Neural cell (in vitro differentiated cells): ENCODE results near the gene TMC1. TPM values are rescaled to one million over a fixed set of nuclear protein-coding genes. Genes with fewer than 3 reads are reported as not detected.

Source experiments
- H2AFZ ChIP-seq: fragments of 200-600, 300-800 bp; sonication (generic), shearing (Covaris generic); 2 replicates; pipeline ENCODE4 v1.6.0; 2014; ENCODE audit warnings: low read depth, mild to moderate bottlenecking, antibody characterized with exemption, low read length, moderate library complexity
- H3F3A ChIP-seq: fragments of 200-600 bp; shearing (Covaris generic); 2 replicates; pipeline ENCODE4 v1.6.1; 2016; ENCODE audit warnings: mild to moderate bottlenecking, moderate library complexity, mixed read lengths, antibody characterized with exemption, low read length; ENCODE audit not compliant: insufficient read depth, poor library complexity, severe bottlenecking
- H3K27ac ChIP-seq: fragments of 200-600, 300-800 bp; sonication (generic), shearing (Covaris generic); 2 replicates; pipeline ENCODE4 v1.5.1; 2014; ENCODE audit warnings: mild to moderate bottlenecking, low read length, moderate library complexity
- H3K27me3 ChIP-seq: fragments of 300-800, 200-600 bp; sonication (generic), shearing (Covaris generic); 2 replicates; pipeline ENCODE4 v1.6.0; 2014; ENCODE audit warnings: mild to moderate bottlenecking, low read depth, low read length, moderate library complexity; ENCODE audit not compliant: insufficient read depth
- H3K36me3 ChIP-seq: fragments of 300-800, 200-600 bp; sonication (generic), shearing (Covaris generic); 2 replicates; pipeline ENCODE4 v1.5.1; 2014; ENCODE audit warnings: mild to moderate bottlenecking, antibody characterized with exemption, low read length, moderate library complexity; ENCODE audit not compliant: insufficient read depth
- H3K4me2 ChIP-seq: fragments of 300-800, 200-600 bp; sonication (generic), shearing (Covaris generic); 2 replicates; pipeline ENCODE4 v1.6.0; 2014; ENCODE audit warnings: mild to moderate bottlenecking, low read length
- H3K4me3 ChIP-seq: fragments of 300-800, 200-600 bp; sonication (generic), shearing (Covaris generic); 2 replicates; pipeline ENCODE4 v1.5.1; 2014; ENCODE audit warnings: mild to moderate bottlenecking, low read length, moderate library complexity
- H3K79me2 ChIP-seq: fragments of 200-600 bp; shearing (Covaris generic); replicated peaks from 2 replicates; pipeline ENCODE4 v1.6.0; 2014; ENCODE audit warnings: mild to moderate bottlenecking, low read length, moderate library complexity; ENCODE audit not compliant: insufficient read depth
- H3K9ac ChIP-seq: fragments of 300-800, 200-600 bp; sonication (generic), shearing (Covaris generic); 2 replicates; pipeline ENCODE4 v1.6.1; 2016; ENCODE audit warnings: mild to moderate bottlenecking, low read length, mixed read lengths
- H3K9me2 ChIP-seq: fragments of 200-600 bp; shearing (Covaris generic); 2 replicates; pipeline ENCODE4 v1.6.1; 2016; ENCODE audit warnings: mild to moderate bottlenecking, low read length, mixed read lengths; ENCODE audit not compliant: insufficient read depth
- H3K9me3 ChIP-seq: fragments of 200-600, 300-800 bp; sonication (generic), shearing (Covaris generic); 2 replicates; pipeline ENCODE4 v1.6.1; 2016; ENCODE audit warnings: mild to moderate bottlenecking, mixed run types, low read length, moderate library complexity, mixed read lengths
- H4K20me1 ChIP-seq: fragments of 200-600 bp; shearing (Covaris generic); 2 replicates; pipeline ENCODE4 v1.6.1; 2016; ENCODE audit warnings: mild to moderate bottlenecking, mixed run types; ENCODE audit not compliant: insufficient read depth
- EP300 ChIP-seq: fragments of 450-650 bp; conservative IDR thresholded peaks from 2 replicates; pipeline ENCODE4 v1.6.1; 2014; ENCODE audit warnings: antibody characterized with exemption, mild to moderate bottlenecking, moderate library complexity; ENCODE audit not compliant: poor library complexity, severe bottlenecking
- EZH2 ChIP-seq: fragments of 200-600, 300-800 bp; shearing (Covaris generic), sonication (generic); IDR thresholded peaks from 2 replicates; pipeline ENCODE4 v1.6.1; 2014; ENCODE audit warnings: antibody characterized with exemption, low read length, borderline replicate concordance, mild to moderate bottlenecking; ENCODE audit not compliant: insufficient read depth, poor library complexity, severe bottlenecking
- MXI1 ChIP-seq: fragments of 450-650 bp; conservative IDR thresholded peaks from 2 replicates; pipeline ENCODE4 v1.6.1; 2014; ENCODE audit warnings: antibody characterized with exemption, mild to moderate bottlenecking; ENCODE audit not compliant: poor library complexity, severe bottlenecking
- POLR2AphosphoS5 ChIP-seq: IDR thresholded peaks from 2 replicates; pipeline ENCODE4 v1.6.1; 2012
- RAD21 ChIP-seq: fragments of 450-650 bp; conservative IDR thresholded peaks from 2 replicates; pipeline ENCODE4 v1.6.1; 2014; ENCODE audit warnings: antibody characterized with exemption, mild to moderate bottlenecking, moderate library complexity
- SMC3 ChIP-seq: fragments of 450-650 bp; conservative IDR thresholded peaks from 2 replicates; pipeline ENCODE4 v1.6.1; 2014; ENCODE audit warnings: antibody characterized with exemption, mild to moderate bottlenecking, moderate library complexity; ENCODE audit not compliant: poor library complexity
- TAF1 ChIP-seq: IDR thresholded peaks from 2 replicates; pipeline ENCODE4 v1.6.1; 2012; ENCODE audit warnings: low read depth
- polyA plus RNA-seq: library from polyadenylated mRNA; depleted of rRNA; stranded (reverse); fragments of >200 nt; gene quantifications from 2 replicates; pipeline ENCODE4 v1.2.3, GENCODE V29; 2014
- TF ChIP-seq, protein P1 (sequence below): IDR thresholded peaks from 2 replicates; pipeline ENCODE4 v1.6.1; 2012; ENCODE audit warnings: borderline replicate concordance
- TF ChIP-seq, protein P2 (sequence below): fragments of 450-650 bp; IDR thresholded peaks from 2 replicates; pipeline ENCODE4 v1.5.1; 2014; ENCODE audit warnings: antibody characterized with exemption, mild to moderate bottlenecking, moderate library complexity; ENCODE audit not compliant: poor library complexity, severe bottlenecking

The TMC1 gene
- polyA plus RNA-seq, 1 donor from 2014 or later = not detected

DNA sequence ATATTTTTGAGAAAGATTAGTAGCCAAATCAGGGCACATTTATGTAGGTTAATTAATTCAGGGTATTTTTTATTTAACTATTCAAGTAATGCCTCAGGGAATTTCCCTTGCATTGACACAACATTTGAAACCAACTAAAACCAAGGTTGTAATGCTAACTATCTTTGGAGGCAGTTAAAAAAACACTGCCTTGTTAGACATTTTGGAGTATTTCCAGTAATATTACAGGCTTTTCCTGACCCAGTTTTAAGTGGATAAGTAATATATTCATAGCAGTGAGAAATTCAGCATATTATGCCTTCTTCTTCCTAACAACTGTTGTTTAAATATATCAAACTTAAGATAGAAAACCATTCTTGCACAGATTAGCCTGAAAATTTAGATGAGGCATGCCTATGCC, 175.1 kb downstream of the TMC1 start:
- H3K4me2 ChIP-seq = no peak overlapping the region
- no peak overlapping the region for H3K27ac ChIP-seq
- no peaks in the 10 kb centered on the region for H3K79me2 ChIP-seq
- H3K36me3 ChIP-seq = no peaks in the 10 kb centered on the region
- H2AFZ ChIP-seq = no peak overlapping the region
- TF ChIP-seq POLR2AphosphoS5 (no peak), EZH2 (no peak), MXI1 (no peak), RAD21 (no peak), SMC3 (no peak)
- TF ChIP-seq, protein P1, sequence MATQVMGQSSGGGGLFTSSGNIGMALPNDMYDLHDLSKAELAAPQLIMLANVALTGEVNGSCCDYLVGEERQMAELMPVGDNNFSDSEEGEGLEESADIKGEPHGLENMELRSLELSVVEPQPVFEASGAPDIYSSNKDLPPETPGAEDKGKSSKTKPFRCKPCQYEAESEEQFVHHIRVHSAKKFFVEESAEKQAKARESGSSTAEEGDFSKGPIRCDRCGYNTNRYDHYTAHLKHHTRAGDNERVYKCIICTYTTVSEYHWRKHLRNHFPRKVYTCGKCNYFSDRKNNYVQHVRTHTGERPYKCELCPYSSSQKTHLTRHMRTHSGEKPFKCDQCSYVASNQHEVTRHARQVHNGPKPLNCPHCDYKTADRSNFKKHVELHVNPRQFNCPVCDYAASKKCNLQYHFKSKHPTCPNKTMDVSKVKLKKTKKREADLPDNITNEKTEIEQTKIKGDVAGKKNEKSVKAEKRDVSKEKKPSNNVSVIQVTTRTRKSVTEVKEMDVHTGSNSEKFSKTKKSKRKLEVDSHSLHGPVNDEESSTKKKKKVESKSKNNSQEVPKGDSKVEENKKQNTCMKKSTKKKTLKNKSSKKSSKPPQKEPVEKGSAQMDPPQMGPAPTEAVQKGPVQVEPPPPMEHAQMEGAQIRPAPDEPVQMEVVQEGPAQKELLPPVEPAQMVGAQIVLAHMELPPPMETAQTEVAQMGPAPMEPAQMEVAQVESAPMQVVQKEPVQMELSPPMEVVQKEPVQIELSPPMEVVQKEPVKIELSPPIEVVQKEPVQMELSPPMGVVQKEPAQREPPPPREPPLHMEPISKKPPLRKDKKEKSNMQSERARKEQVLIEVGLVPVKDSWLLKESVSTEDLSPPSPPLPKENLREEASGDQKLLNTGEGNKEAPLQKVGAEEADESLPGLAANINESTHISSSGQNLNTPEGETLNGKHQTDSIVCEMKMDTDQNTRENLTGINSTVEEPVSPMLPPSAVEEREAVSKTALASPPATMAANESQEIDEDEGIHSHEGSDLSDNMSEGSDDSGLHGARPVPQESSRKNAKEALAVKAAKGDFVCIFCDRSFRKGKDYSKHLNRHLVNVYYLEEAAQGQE = no peak
- TF ChIP-seq, protein P2, sequence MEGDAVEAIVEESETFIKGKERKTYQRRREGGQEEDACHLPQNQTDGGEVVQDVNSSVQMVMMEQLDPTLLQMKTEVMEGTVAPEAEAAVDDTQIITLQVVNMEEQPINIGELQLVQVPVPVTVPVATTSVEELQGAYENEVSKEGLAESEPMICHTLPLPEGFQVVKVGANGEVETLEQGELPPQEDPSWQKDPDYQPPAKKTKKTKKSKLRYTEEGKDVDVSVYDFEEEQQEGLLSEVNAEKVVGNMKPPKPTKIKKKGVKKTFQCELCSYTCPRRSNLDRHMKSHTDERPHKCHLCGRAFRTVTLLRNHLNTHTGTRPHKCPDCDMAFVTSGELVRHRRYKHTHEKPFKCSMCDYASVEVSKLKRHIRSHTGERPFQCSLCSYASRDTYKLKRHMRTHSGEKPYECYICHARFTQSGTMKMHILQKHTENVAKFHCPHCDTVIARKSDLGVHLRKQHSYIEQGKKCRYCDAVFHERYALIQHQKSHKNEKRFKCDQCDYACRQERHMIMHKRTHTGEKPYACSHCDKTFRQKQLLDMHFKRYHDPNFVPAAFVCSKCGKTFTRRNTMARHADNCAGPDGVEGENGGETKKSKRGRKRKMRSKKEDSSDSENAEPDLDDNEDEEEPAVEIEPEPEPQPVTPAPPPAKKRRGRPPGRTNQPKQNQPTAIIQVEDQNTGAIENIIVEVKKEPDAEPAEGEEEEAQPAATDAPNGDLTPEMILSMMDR = no peak
- no peak overlapping the region for H3K4me3 ChIP-seq
- H3K9me3 ChIP-seq = no peaks in the 10 kb centered on the region
- no peaks in the 10 kb centered on the region for H3K9me2 ChIP-seq
- H4K20me1 ChIP-seq = no peaks in the 10 kb centered on the region
- no peak overlapping the region for H3K9ac ChIP-seq
- H3K27me3 ChIP-seq = no peaks in the 10 kb centered on the region
- no peaks in the 10 kb centered on the region for H3F3A ChIP-seq

DNA sequence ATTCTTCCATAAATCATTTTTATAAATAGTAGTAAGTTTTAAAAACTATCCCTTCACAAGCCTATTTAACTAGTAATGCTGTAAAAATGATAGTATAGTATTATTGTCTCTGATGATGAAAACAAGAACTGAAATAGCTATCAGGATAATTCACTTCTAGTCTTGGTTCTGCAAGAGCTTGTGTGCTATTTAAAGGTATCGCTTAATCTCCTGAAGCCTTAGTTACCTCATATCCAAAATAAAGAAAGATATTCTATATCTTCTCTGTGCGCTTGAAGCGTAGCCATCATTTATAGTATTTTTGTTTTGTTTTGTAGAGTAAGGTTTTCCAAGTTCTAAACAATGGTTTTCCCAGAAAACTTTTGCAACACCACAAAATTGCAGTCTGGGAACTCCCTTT, 180.1 kb downstream of the TMC1 start:
- Histone ChIP-seq H3F3A (no peaks in the 10 kb centered on the region), H4K20me1 (no peaks in the 10 kb centered on the region), H3K4me2 (no peak overlapping the region), H3K27me3 (no peaks in the 10 kb centered on the region), H3K36me3 (no peaks in the 10 kb centered on the region), H3K9me3 (no peaks in the 10 kb centered on the region), H3K4me3 (no peak overlapping the region), H3K79me2 (no peaks in the 10 kb centered on the region), H3K9ac (no peak overlapping the region), H3K9me2 (no peaks in the 10 kb centered on the region), H2AFZ (no peak overlapping the region), H3K27ac (no peak overlapping the region)
- no peak for TF ChIP-seq POLR2AphosphoS5
- no peak for TF ChIP-seq SMC3
- TF ChIP-seq EZH2 = no peak

DNA sequence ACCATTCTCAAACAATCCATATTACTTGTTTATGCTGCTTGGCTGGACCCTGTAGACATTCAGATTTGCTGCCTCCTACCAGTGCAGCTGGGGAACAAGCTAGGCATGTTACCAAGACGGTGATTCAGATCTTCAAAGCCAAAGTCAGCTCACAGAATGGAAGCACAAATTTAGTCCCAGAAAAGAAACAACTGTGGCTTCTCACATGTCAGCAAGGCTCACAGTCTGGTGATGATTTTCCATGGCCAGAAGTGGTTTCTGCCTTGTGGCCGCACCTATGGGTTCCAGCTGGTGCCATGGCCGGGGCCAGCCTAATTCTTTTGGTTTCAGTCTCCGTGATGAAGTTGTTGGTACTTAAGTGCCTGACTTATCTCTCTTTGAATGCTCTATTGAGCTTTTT, 182.2 kb downstream of the TMC1 start:
- H3K4me3 ChIP-seq = no peak overlapping the region
- H3K9me2 ChIP-seq = no peaks in the 10 kb centered on the region
- TF ChIP-seq, protein P1 = no peak
- TF ChIP-seq EZH2 (no peak), POLR2AphosphoS5 (no peak), RAD21 (no peak), SMC3 (no peak), MXI1 (no peak), EP300 (no peak), TAF1 (no peak)
- TF ChIP-seq, protein P2 = no peak
- no peak overlapping the region for H3K27ac ChIP-seq
- H3K4me2 ChIP-seq = no peak overlapping the region
- no peaks in the 10 kb centered on the region for H3F3A ChIP-seq
- no peaks in the 10 kb centered on the region for H4K20me1 ChIP-seq
- H3K9ac ChIP-seq = no peak overlapping the region
- no peaks in the 10 kb centered on the region for H3K27me3 ChIP-seq
- H2AFZ ChIP-seq = no peak overlapping the region
- no peaks in the 10 kb centered on the region for H3K79me2 ChIP-seq
- H3K36me3 ChIP-seq = no peaks in the 10 kb centered on the region
- H3K9me3 ChIP-seq = no peaks in the 10 kb centered on the region
